ENCODE measurements around the gene KCND2. TPM values are rescaled to one million over a fixed set of nuclear protein-coding genes. Genes with fewer than 3 reads are reported as not detected.
"Not testable (repeated sequence)": the region's sequence is repeated elsewhere in the genome, so short reads cannot be mapped to it uniquely, and the experiment has no call there.

KCND2 gene
- total RNA-seq, 1 experiment from 2014 or later, result 0.34 TPM

GRCh38 chr7:120486164-120486563 lies 213.2 kb downstream of the KCND2 start:
- DNase-seq (ENCODE audit: low read depth), result no peak

GRCh38 chr7:120502132-120502531 lies 229.2 kb downstream of the KCND2 start:
- no peak for DNase-seq (ENCODE audit: low read depth)

GRCh38 chr7:120502825-120503224 lies 229.8 kb downstream of the KCND2 start:
- no peak for DNase-seq (ENCODE audit: low read depth)

DNA sequence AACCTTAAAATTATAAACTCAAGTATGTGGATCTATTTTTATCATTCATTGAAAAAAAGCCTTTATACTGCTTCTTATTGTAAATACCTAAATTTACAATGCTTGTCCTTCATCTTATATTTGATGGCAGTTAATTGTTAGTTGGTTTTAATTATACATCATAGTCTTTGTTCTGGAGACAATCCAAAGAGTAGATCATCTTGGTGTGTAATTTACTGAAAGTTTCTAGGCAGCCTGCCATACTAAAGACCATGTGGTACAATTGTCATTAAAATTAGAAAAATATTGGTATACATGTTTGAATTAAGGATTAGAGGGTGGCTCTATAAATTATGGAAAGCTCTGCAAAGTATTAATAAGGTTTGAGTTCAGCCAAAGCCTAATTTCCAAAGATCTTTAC lies 231.4 kb downstream of the KCND2 start:
- DNase-seq (ENCODE audit: low read depth), result no peak

GRCh38 chr7:120505770-120506169 lies 232.8 kb downstream of the KCND2 start:
- no peak for DNase-seq (ENCODE audit: low read depth)

- no peak for DNase-seq (ENCODE audit: low read depth)
Observed at GRCh38 chr7:120512701-120513100, 239.7 kb downstream of the KCND2 start.

DNA sequence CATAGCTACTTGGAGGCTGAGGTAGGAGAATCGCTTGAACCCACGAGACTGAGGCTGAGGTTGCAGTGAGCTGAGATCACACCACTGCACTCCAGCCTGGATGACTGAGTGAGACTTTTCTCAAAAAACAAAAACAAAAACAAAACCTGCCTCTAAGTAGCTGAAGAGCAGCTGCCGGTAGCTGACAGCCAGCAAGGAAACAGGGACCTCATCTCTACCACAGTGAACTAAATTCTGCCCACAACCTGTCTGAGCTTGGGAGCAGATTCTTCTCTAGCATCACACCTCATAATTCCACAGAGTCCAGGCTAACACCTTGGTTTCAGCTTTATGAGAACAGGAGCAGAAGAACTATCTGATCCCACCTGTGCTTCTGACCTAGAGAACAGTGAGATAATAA lies 246.2 kb downstream of the KCND2 start:
- no peak for DNase-seq (ENCODE audit: low read depth)

DNA sequence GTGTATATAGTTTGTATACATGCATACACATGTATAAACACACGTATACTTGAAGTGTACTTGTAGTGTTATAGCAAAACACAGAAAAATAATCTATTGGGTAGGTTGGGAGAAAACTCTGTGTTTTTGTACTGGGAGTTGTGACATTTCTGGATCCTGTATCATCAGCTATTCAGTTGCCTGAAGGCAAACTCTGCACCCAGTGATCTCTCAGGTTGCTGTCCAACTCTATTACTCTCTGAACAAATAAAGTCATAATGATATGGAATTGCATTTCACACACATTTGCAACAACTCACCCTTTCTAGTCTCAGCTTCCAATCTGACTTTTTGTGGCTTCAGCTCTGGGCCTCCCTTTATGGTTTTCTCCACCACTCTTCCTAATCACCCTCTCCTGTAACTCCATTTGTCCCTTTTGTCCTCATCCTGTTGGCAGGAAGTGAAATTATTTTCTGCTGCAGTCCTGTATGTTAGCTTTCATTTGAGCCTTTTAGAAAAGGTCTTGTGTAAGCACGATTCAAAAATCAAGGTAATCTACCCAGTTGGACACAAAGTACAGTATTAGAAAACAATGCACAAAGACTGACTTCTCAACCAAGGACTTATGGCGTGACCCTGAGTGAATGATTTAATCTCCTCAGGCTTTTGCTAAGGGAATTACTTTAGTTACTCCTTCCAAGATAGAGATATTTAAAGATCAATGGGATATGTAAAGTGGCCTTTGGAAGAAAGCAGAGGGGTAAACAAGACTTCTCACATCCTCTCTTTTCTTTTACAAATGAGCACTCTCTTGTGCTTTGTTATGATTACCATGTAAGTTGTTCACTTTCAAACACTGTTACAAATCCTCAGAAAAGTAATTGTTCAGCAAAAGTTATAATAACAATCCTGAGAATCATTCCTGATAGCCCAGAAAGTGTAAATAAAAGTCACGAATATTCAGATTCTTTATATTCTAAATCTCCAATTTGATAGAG lies 249.1 kb downstream of the KCND2 start:
- DNase-seq (ENCODE audit: low read depth), result no peak

DNA sequence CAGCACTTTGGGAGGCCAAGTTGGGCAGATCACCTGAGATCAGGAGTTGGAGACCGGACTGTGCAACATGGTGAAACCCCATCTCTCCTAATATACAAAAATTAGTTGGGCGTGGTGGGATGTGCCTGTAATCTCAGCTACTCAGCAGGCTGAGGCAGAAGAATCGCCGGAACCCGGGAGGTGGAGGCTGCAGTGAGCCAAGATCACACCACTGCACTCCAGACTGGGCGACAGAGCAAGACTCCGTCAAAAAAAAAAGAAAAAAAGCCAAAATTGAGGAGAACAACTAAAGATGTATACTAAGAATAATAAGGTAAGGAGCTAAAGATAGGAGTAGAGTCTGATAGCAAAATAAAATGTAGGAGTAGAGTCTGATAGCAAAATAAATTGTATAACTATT lies 251.0 kb downstream of the KCND2 start:
- DNase-seq (ENCODE audit: low read depth), result no peak

GRCh38 chr7:120526902-120527509 lies 254.0 kb downstream of the KCND2 start:
- no peak for DNase-seq (ENCODE audit: low read depth)

DNA sequence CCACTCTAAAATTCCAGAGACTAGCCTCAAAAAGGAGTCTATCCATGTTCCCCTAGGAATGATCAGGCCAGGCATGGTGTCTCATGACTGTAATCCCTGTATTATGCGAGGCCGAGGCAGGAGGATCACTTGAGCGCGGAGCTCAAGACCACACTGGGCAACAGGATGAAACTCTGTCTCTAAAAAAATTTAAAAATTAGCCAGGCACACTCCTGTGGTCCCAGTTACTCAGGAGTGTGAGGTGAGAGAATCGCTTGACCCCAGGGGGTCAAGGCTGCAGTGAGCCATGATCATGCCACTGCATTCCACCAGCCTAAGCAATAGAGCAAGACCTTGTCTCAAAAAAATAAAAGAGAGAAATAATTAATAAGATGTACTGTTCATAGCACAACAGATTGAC lies 256.8 kb downstream of the KCND2 start:
- DNase-seq (ENCODE audit: low read depth), result no peak

DNA sequence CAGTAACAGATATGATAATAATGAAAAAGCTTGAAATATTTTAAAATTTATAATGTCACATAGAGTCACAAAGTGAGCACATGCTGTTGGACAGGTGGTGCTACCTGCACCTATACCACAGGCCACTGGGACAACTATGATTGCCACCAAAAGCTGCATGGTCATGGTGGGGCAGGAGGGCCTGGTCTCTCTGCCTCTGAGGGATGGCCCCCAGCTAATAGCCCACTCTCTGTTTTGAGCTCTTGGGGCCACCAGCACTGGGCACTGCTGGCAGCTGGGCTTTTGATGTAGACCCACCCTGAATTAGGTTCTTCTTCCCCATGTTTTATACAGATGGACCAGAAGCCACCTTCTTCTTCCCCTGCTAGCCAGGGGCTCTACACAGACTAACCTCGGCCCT lies 265.4 kb downstream of the KCND2 start:
- no peak for DNase-seq (ENCODE audit: low read depth)

DNA sequence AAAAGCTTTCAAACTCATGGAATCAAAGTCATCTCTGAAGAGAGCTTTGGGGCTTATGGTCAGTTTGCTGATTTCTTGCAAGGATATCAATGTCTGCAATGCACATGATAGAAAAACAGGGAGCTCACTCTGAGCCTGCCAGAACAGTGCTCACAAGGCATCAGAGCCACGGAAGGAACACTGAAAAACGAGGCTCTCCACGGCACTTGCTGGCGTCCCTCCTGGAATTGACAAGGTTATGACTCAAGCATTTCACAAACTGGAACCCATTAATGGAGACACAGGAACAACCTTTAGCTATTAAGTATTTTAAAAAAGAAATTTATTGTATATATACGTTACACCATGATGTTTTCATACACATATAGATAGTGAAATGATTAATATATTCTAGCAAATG lies 266.3 kb downstream of the KCND2 start:
- DNase-seq (ENCODE audit: low read depth), result no peak

- no peak for DNase-seq (ENCODE audit: low read depth)
Observed at GRCh38 chr7:120547605-120548004, 274.6 kb downstream of the KCND2 start.

- DNase-seq (ENCODE audit: low read depth), result peak; percentile 85
Observed at GRCh38 chr7:120550494-120551048, 277.6 kb downstream of the KCND2 start.

- no peak for DNase-seq (ENCODE audit: low read depth)
Observed at GRCh38 chr7:120553491-120553890, 280.5 kb downstream of the KCND2 start.

DNA sequence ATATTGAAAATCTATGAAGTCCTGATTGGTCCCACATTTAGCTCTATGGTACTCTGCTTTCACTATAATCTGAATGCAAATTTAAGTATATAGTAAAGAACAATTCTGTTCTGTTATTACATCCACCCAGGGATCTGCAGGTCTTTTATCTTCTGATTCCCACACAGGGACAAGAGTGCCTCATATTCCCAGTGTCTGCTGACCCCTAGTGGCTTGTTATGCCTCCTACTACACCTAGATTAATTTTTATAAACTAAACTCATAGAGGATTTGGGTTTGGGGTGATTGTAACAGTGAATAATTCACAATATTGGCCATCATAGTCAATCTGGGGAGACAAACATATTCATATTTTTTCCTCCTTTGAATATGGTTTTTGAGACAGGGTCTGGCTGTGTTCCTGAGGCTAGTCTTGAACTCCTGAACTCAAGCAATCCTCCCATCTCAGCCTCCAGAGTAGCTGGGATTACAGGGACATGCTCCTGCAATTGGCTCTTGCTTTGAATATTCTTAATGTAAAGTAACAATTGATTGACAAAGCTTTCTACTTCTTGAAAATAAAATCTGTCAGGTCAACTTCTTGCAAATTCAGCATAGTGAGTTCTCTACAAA lies 282.1 kb downstream of the KCND2 start:
- DNase-seq (ENCODE audit: low read depth), result peak; percentile 62

DNA sequence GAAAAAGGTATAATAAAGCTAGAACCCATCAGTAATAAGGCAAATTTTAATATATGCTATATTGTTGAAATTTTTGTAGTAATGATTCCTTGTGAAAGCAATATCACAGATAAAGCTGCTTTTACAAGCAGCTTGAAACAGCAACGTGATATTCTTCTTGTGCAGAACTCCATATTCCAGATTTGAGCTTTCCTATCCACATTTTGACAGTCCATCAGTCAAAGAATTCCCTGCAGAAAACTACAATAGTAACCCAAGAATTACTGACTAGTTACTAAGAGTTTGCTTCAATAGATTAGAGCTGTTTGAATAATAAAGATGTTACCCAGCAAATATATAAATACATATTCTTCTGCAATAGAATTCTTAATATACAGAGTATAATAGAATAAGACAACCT lies 291.2 kb downstream of the KCND2 start:
- DNase-seq (ENCODE audit: low read depth), result no peak

GRCh38 chr7:120567204-120567603 lies 294.2 kb downstream of the KCND2 start:
- no peak for DNase-seq (ENCODE audit: low read depth)

- not testable (repeated sequence) for DNase-seq (ENCODE audit: low read depth)
Observed at GRCh38 chr7:120578657-120579056, 305.7 kb downstream of the KCND2 start.

- DNase-seq (ENCODE audit: low read depth), result no peak
Observed at GRCh38 chr7:120582916-120583315, 309.9 kb downstream of the KCND2 start.

DNA sequence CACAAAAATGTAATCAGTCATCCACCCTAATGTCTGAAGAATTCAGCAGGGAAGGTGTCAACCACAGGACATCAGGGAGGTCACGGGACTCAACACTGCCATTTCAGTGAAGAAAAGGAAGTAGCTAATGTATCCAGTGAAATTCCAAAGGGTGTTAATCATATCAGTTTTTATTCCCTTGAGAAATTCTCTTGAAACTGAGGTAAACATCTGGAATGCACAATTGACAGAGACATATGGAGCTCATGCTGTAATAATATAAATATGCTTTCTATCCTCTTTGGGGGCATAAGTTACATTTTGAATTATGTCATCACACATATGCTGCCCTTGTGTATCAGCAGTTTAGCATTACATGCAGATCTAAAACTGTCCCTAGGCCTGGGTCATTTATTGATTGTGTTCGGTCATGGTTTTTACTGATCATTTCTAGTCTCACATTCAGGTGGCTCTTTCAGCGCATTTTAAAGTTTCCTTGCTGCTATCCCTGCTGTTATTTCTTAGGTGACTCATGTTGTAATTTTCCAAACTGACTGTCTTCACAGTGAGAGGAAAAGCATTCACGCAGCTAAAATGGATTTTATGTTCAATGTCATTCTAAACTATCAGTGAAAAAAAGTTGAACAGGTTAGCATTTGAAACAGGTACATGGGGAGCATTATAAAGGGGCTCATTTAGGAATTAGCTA lies 311.1 kb downstream of the KCND2 start:
- peak; percentile 98 for DNase-seq (ENCODE audit: low read depth)

All from LHCN-M2 (cell line).